Left lung (tissue), 10 donors: ENCODE data around the gene TAOK3. TPM values are rescaled to one million over a fixed set of nuclear protein-coding genes. Genes with fewer than 3 reads are reported as not detected.
"Not testable (repeated sequence)": the region's sequence is repeated elsewhere in the genome, so short reads cannot be mapped to it uniquely, and the experiment has no call there.

Source experiments
- ATAC-seq: fragments of 200-7000 bp; cut with Tn5 transposase; one replicate; pipeline ENCODE4 v1.9.1; 2020; ENCODE audit warnings: moderate library complexity
- DNase-seq, 4 donors: peaks; one replicate each; pipeline ENCODE4 v3.0.0-alpha.2; 2013 to 2020
- H3K27ac ChIP-seq, 2 donors: fragments of 200-600 bp; sonication (generic) in 1 of 2; one replicate each; pipeline versions ENCODE4 v1.5.0 to v1.8.0; 2020 to 2021
- H3K27me3 ChIP-seq, 2 donors: fragments of 200-600 bp; sonication (generic) in 1 of 2; one replicate each; pipeline versions ENCODE4 v1.5.0 to v1.8.0; 2020 to 2021
- H3K36me3 ChIP-seq, 2 donors: fragments of 200-600 bp; sonication (generic) in 1 of 2; one replicate each; pipeline versions ENCODE4 v1.5.0 to v1.8.0; 2020 to 2021
- H3K4me1 ChIP-seq, 2 donors: fragments of 200-600 bp; one replicate each; pipeline ENCODE4 v1.8.0; 2021
- H3K4me3 ChIP-seq, 2 donors: fragments of 200-600 bp; sonication (generic) in 1 of 2; one replicate each; pipeline versions ENCODE4 v1.5.0 to v1.8.0; 2020 to 2021; ENCODE audit warnings: mild to moderate bottlenecking in 1 of 2
- H3K9me3 ChIP-seq, 2 donors: fragments of 200-600 bp; sonication (generic) in 1 of 2; one replicate each; pipeline versions ENCODE4 v1.5.0 to v1.8.0; 2020 to 2021
- intact Hi-C, 2 donors: fragments of 100-400 bp; cut with DNase I; formaldehyde crosslinking; loops; one replicate each; pipeline versions ENCODE4 v1.11.2 to v1.14.2; 2022
- polyA plus RNA-seq, 6 donors: library from polyadenylated mRNA; unstranded; fragments of 120-200 nt; gene quantifications; one replicate each; pipeline ENCODE4 v1.2.1, GENCODE V29; 2013; ENCODE audit not compliant: insufficient read length in 6 of 6
- total RNA-seq, 2 donors: library from RNA; stranded (reverse); fragmentation: NEBNext Ultra II Directional; extraction: Animal tissue kit (Norgen Biotek cat#: 25700); gene quantifications; one replicate each; pipeline ENCODE4 v1.2.1, GENCODE V29; 2021
- TF ChIP-seq, protein P1 (sequence below), 2 donors: fragments of 200-600 bp; sonication (generic) in 1 of 2; IDR thresholded peaks; one replicate each; pipeline versions ENCODE4 v1.5.0 to v1.8.0; 2021; ENCODE audit warnings: antibody characterized with exemption in 2 of 2
- donor health status: DM: no; HTN: yes; CAD: no.
- donor health status: DM: no; HTN: no; CAD: no.

TAOK3 gene
- total and polyA plus RNA-seq, 8 donors, result 39.5 to 61.8 (median 52.1) TPM

DNA sequence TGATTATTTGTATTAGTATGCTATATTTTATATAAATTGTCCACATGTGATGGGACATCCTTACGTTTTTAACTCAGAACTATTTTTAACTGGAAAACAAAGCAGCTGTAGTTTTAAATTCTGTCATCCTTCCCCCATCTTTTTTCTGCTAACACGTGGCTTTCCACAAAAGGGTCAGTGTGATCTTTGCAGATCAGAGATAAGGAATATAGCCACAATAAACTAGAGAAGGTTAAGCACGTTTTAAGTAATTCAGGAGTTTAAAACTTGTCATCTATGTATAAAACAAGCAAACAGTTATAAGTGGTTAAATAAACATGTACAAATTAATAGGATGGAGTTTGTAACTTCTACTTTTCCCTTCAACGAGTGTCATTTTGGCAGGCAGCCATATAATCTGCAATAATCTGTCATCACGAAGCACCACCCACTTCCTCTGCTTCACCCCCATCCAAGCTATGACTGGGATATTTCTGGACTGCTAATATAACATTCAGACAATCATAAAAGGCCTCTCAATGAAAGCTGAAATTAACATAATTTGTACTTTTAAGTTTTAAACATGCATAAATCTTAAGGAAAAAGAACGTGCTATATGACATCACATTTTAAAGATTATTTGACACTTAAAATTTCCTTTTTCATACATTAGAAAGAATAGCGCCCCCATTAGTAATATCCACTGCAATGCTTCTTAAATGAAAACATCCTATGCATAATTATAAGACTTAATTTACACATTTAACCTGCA is 15.3 kb downstream of the TAOK3 start:
- no peak for DNase-seq
- TF ChIP-seq, protein P1, sequence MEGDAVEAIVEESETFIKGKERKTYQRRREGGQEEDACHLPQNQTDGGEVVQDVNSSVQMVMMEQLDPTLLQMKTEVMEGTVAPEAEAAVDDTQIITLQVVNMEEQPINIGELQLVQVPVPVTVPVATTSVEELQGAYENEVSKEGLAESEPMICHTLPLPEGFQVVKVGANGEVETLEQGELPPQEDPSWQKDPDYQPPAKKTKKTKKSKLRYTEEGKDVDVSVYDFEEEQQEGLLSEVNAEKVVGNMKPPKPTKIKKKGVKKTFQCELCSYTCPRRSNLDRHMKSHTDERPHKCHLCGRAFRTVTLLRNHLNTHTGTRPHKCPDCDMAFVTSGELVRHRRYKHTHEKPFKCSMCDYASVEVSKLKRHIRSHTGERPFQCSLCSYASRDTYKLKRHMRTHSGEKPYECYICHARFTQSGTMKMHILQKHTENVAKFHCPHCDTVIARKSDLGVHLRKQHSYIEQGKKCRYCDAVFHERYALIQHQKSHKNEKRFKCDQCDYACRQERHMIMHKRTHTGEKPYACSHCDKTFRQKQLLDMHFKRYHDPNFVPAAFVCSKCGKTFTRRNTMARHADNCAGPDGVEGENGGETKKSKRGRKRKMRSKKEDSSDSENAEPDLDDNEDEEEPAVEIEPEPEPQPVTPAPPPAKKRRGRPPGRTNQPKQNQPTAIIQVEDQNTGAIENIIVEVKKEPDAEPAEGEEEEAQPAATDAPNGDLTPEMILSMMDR (IDR thresholded peaks at IDR 0.05), result no peak
- no peaks in the 10 kb centered on the region for H3K27me3 ChIP-seq
- peak overlapping the region; percentile 82 to 84 for H3K27ac ChIP-seq
- H3K9me3 ChIP-seq, result no peaks in the 10 kb centered on the region
- no peaks in the 10 kb centered on the region for H3K36me3 ChIP-seq
- intact Hi-C loops, result no loop called here
- H3K4me3 ChIP-seq, result peak overlapping the region in 1 of 2 donors; percentile 32
- peaks cover 11 to 80% of the 10 kb centered on the region in 2 donors for H3K4me1 ChIP-seq
- ATAC-seq, result peak; percentile 58

DNA sequence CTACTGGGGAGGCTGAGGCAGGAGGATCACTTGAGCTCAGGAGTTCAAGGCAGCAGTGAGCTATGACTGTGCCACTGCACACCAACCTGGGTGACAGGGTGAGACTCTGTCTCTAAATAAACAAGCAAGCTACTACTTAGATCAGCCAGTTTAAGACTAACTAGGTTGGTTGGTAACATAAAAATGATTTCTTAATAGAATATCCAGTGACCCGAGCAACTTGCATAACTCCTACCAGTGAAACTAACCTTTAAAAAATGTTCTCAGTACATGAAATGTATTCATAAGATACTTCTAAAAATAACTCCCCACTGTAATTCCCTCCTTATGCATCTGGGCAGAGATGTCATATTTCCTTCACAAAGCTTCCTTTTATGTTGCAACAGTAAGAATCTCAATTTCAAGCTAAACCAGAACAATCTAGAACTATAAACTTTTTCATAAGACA is 15.9 kb downstream of the TAOK3 start:
- DNase-seq (no peak), ATAC-seq (peak; percentile 62)
- Histone ChIP-seq H3K27me3 (no peaks in the 10 kb centered on the region), H3K4me1 (peaks cover 11 to 74% of the 10 kb centered on the region in 2 donors), H3K9me3 (no peaks in the 10 kb centered on the region), H3K36me3 (no peaks in the 10 kb centered on the region), H3K4me3 (peak overlapping the region in 1 of 2 donors; percentile 32), H3K27ac (peak overlapping the region; percentile 82 to 84)
- intact Hi-C loops, result no loop called here
- TF ChIP-seq, protein P1 (IDR thresholded peaks at IDR 0.05), result no peak

DNA sequence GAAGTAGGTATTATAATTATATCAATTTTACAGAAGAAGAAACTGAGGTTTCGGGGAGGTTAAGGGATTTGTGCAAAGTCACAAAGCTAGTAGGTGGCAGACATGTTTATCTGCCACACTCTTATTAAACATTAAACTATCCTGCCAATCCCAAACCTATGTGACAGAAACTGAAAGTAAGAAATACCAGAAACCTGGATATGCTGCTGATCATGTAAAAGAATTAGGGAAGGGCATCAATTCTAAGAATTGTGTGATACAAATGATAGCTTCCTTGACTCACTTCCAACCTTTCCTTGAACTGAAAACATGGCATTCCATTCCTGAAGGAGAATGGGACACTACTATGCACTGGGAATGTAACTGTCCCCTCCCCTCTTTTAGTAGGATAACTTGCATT is 16.9 kb downstream of the TAOK3 start:
- H3K27ac ChIP-seq, result no peak overlapping the region
- TF ChIP-seq, protein P1 (IDR thresholded peaks at IDR 0.05), result no peak
- no peak for ATAC-seq
- DNase-seq, result no peak
- no peaks in the 10 kb centered on the region for H3K36me3 ChIP-seq
- no peak overlapping the region for H3K4me3 ChIP-seq
- intact Hi-C loops, result no loop called here
- peaks cover 11 to 64% of the 10 kb centered on the region in 2 donors for H3K4me1 ChIP-seq
- no peaks in the 10 kb centered on the region for H3K27me3 ChIP-seq
- H3K9me3 ChIP-seq, result no peaks in the 10 kb centered on the region

DNA sequence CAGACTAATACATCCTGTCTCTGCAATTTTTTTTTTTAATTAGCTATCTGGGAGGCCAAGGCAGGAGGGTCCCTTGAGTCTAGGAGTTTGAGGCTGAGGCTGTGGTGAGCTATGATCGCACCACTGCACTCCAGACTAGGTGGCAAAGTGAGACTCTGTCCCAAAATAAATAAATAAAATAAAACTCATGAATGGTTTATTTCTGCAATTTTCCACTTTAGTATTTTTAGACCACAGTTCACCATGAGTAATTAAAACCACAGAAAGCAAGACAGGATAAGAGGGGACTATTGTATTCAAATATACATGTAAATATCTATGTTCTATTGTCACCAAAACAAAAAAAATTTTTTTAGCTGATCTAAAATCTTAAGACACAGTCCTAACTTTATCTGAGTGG is 17.8 kb downstream of the TAOK3 start:
- DNase-seq (no peak), ATAC-seq (no peak)
- intact Hi-C loops, result no loop called here
- Histone ChIP-seq H3K36me3 (no peaks in the 10 kb centered on the region), H3K27me3 (no peaks in the 10 kb centered on the region), H3K9me3 (no peaks in the 10 kb centered on the region), H3K4me1 (peaks cover 11 to 55% of the 10 kb centered on the region in 2 donors), H3K4me3 (no peak overlapping the region), H3K27ac (no peak overlapping the region)
- TF ChIP-seq, protein P1 (IDR thresholded peaks at IDR 0.05), result no peak

- H3K27ac ChIP-seq, intact Hi-C loops, DNase-seq, ATAC-seq, H3K9me3 ChIP-seq, H3K36me3 ChIP-seq, H3K4me3 ChIP-seq, H3K27me3 ChIP-seq: not testable (repeated sequence)
- H3K4me1 ChIP-seq, result peaks cover 11 to 51% of the 10 kb centered on the region in 2 donors
These were observed 18.2 kb downstream of the TAOK3 start for GRCh38 chr12:118354503-118354902.
